Right lobe of liver (tissue), 6 donors: ENCODE data around the gene SLC35A5. TPM values are rescaled to one million over a fixed set of nuclear protein-coding genes. Genes with fewer than 3 reads are reported as not detected.

Source experiments
- ATAC-seq, 4 donors: fragments of 200-7000 bp; cut with Tn5 transposase; one replicate each; pipeline ENCODE4 v1.9.1; 2020; ENCODE audit warnings: mild to moderate bottlenecking in 4 of 4, moderate library complexity in 4 of 4
- DNase-seq, 3 donors: peaks; one replicate each; pipeline ENCODE4 v3.0.0-alpha.2; 2020
- H3K27ac ChIP-seq, 3 donors: fragments of 200-600 bp; one replicate each; pipeline ENCODE4 v1.8.0; 2022
- H3K27me3 ChIP-seq, 2 donors: fragments of 200-600 bp; one replicate each; pipeline ENCODE4 v1.8.0; 2022
- H3K36me3 ChIP-seq, 4 donors: fragments of 200-600 bp; sonication (generic) in 1 of 4; one replicate each; pipeline versions ENCODE4 v1.5.1 to v1.8.0; 2017 to 2022; ENCODE audit warnings: control low read depth in 1 of 4
- H3K4me1 ChIP-seq, 4 donors: fragments of 200-600 bp; sonication (generic) in 1 of 4; one replicate each; pipeline versions ENCODE4 v1.5.1 to v1.8.0; 2017 to 2022; ENCODE audit warnings: control low read depth in 1 of 4
- H3K4me3 ChIP-seq, 3 donors: fragments of 200-600 bp; one replicate each; pipeline ENCODE4 v1.8.0; 2022
- H3K9me3 ChIP-seq, 4 donors: fragments of 200-600 bp; sonication (generic) in 1 of 4; one replicate each; pipeline versions ENCODE4 v1.5.1 to v1.8.0; 2017 to 2022; ENCODE audit warnings: control low read depth in 1 of 4
- POLR2A ChIP-seq: fragments of 450-650 bp; IDR thresholded peaks from one replicate; pipeline ENCODE4 v1.6.1; 2017; ENCODE audit warnings: antibody characterized with exemption, mild to moderate bottlenecking
- WGBS: methylation state at CpG from one replicate; pipeline ENCODE4 v1.1.6; 2018; ENCODE audit warnings: low coverage, low lambda C conversion rate; ENCODE audit not compliant: insufficient coverage; ENCODE audit errors: missing lambda C conversion rate; 5-methylcytosine and 5-hydroxymethylcytosine counted together
- intact Hi-C, 2 donors: fragments of 100-400 bp; cut with DNase I; formaldehyde crosslinking; loops; one replicate each; pipeline versions ENCODE4 v1.11.2 to v1.14.1; 2022
- total RNA-seq, 6 experiments: library from RNA; depleted of rRNA in 2 of 6; stranded (reverse); fragments of >200 nt in 2 of 6; fragmentation: NEBNext Ultra II Directional in 3 of 6; extraction: Animal tissue kit (Norgen Biotek cat#: 25700) in 3 of 6; gene quantifications; one replicate each; pipeline versions ENCODE4 v1.1.0 to v1.2.4, GENCODE V29; 2016 to 2023
- TF ChIP-seq, protein P1 (sequence below), 4 donors: fragments of 200-600 bp in 3 of 4; fragments of 450-650 bp in 1 of 4; IDR thresholded peaks; one replicate each; pipeline versions ENCODE4 v1.5.1 to v1.8.0; 2016 to 2022; ENCODE audit warnings: antibody characterized with exemption in 4 of 4, mild to moderate bottlenecking in 2 of 4
- donor health status: DM: no; HTN: yes; CAD: no.
- donor health status: DM: no; HTN: no; CAD: no.
- donor health status: DM: no; HTN: no; CAD: no.
- donor health status: DM: no; HTN: yes; CAD: no.
- donor health status: DM: no; HTN: yes; CAD: no.

Gene SLC35A5
- total RNA-seq, 6 experiments from 2014 or later = 12.2 to 24.0 (median 17.7) TPM

DNA sequence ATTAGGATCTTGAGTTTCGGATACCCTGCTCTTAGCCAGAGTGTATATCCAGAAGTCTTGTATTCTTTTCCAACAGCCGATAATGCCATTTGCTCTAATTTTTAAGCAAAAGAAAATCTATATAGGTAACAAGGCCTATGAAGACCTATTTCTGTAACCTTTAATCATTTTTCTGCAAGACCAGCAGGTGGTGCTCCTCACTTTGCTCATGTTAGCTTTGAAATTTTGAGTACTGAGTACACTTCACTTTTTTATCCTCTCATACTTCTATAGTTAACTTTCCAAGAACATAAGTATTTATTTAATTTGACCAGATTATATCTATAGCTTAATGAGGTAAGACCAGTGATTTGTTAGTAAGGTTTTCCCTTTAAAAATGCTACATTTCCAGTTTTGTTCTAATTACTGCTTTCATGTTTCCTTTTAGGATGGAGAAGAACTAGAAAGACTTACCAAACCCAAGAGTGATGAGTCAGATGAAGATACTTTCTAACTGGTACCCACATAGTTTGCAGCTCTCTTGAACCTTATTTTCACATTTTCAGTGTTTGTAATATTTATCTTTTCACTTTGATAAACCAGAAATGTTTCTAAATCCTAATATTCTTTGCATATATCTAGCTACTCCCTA lies 20.5 kb downstream of the SLC35A5 start:
- intact Hi-C loops = no loop called here
- H3K4me3 ChIP-seq = no peak overlapping the region
- no peak overlapping the region for H3K27ac ChIP-seq
- H3K9me3 ChIP-seq = no peaks in the 10 kb centered on the region
- WGBS = 70% methylated on average over 2 of the region's 2 CpGs
- ATAC-seq (peak in 3 of 4 donors; percentile 45 to 63 (median 60)), DNase-seq (no peak)
- peaks cover 0 to 31% (median 3%) of the 10 kb centered on the region in 4 donors for H3K36me3 ChIP-seq
- no peak for TF ChIP-seq POLR2A
- TF ChIP-seq, protein P1, sequence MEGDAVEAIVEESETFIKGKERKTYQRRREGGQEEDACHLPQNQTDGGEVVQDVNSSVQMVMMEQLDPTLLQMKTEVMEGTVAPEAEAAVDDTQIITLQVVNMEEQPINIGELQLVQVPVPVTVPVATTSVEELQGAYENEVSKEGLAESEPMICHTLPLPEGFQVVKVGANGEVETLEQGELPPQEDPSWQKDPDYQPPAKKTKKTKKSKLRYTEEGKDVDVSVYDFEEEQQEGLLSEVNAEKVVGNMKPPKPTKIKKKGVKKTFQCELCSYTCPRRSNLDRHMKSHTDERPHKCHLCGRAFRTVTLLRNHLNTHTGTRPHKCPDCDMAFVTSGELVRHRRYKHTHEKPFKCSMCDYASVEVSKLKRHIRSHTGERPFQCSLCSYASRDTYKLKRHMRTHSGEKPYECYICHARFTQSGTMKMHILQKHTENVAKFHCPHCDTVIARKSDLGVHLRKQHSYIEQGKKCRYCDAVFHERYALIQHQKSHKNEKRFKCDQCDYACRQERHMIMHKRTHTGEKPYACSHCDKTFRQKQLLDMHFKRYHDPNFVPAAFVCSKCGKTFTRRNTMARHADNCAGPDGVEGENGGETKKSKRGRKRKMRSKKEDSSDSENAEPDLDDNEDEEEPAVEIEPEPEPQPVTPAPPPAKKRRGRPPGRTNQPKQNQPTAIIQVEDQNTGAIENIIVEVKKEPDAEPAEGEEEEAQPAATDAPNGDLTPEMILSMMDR (IDR thresholded peaks at IDR 0.05) = peak; percentile 29 to 65 (median 59)
- no peaks in the 10 kb centered on the region for H3K4me1 ChIP-seq
- no peaks in the 10 kb centered on the region for H3K27me3 ChIP-seq

DNA sequence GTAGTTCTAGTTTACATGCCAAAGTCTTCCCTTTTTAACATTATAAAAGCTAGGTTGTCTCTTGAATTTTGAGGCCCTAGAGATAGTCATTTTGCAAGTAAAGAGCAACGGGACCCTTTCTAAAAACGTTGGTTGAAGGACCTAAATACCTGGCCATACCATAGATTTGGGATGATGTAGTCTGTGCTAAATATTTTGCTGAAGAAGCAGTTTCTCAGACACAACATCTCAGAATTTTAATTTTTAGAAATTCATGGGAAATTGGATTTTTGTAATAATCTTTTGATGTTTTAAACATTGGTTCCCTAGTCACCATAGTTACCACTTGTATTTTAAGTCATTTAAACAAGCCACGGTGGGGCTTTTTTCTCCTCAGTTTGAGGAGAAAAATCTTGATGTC lies 21.3 kb downstream of the SLC35A5 start:
- peaks cover 0 to 31% (median 3%) of the 10 kb centered on the region in 4 donors for H3K36me3 ChIP-seq
- no peak overlapping the region for H3K4me3 ChIP-seq
- no peaks in the 10 kb centered on the region for H3K27me3 ChIP-seq
- DNase-seq (no peak), ATAC-seq (no peak)
- no peaks in the 10 kb centered on the region for H3K9me3 ChIP-seq
- WGBS = 76% methylated on average over 3 of the region's 3 CpGs
- intact Hi-C loops = no loop called here
- no peaks in the 10 kb centered on the region for H3K4me1 ChIP-seq
- H3K27ac ChIP-seq = no peak overlapping the region
- TF ChIP-seq, protein P1 (IDR thresholded peaks at IDR 0.05) = no peak
- no peak for TF ChIP-seq POLR2A

DNA sequence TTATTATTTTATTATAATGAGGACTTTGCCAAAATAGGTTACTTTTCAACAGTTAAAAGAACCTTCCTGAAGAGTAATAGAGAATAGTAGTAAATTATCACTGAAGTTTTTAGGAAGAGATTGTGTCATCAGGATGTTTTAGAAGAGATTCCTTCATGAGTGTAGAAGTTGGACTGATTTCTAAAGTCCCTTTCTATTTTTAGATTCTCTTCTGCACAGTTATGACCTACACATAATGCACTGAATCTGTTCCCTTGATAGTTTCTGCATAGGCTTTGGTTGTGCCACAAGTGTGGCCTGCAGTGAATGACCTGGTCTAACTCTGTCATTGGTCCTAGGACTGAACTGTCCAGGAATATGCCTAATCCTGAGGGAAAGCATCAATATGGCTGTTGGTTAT lies 23.9 kb downstream of the SLC35A5 start:
- H3K36me3 ChIP-seq = peaks cover 0 to 31% (median 3%) of the 10 kb centered on the region in 4 donors
- TF ChIP-seq, protein P1 (IDR thresholded peaks at IDR 0.05) = no peak
- no peak for TF ChIP-seq POLR2A
- H3K4me3 ChIP-seq = no peak overlapping the region
- no peaks in the 10 kb centered on the region for H3K27me3 ChIP-seq
- DNase-seq = no peak
- H3K4me1 ChIP-seq = no peaks in the 10 kb centered on the region
- no peak overlapping the region for H3K27ac ChIP-seq
- no peaks in the 10 kb centered on the region for H3K9me3 ChIP-seq
- no peak for ATAC-seq
- intact Hi-C loops = no loop called here

DNA sequence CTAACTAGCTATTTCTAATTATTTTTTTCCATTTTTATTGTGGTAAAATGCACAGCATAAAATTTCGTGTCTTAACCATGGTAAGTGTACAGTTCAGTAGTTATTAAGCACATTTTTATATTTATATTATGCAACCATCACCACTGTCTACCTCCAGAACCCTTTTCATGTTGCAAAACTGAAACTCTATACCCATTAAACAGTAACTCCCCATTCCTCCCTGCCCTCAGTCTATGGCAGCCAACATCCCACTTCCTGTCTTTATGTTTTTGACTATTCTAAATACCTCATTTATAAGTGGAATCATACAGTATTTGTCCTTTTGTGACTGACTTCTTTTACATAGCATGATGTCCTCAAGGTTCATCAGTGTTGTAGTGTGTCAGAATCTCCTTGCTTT lies 25.5 kb downstream of the SLC35A5 start:
- intact Hi-C loops = no loop called here
- ATAC-seq = no peak
- no peak overlapping the region for H3K27ac ChIP-seq

More for the DNA sequence above, 25.5 kb downstream of the SLC35A5 start:
- Histone ChIP-seq H3K4me1 (no peaks in the 10 kb centered on the region), H3K27me3 (no peaks in the 10 kb centered on the region), H3K9me3 (no peaks in the 10 kb centered on the region), H3K36me3 (peaks cover 0 to 25% (median 3%) of the 10 kb centered on the region in 4 donors), H3K4me3 (no peak overlapping the region)
- DNase-seq = no peak
- TF ChIP-seq POLR2A = no peak
- TF ChIP-seq, protein P1 (IDR thresholded peaks at IDR 0.05) = no peak
- WGBS = 75% methylated on average over 1 of the region's 1 CpG
